ENCODE measurements around the gene FAM47E.

Gene FAM47E, protein sequence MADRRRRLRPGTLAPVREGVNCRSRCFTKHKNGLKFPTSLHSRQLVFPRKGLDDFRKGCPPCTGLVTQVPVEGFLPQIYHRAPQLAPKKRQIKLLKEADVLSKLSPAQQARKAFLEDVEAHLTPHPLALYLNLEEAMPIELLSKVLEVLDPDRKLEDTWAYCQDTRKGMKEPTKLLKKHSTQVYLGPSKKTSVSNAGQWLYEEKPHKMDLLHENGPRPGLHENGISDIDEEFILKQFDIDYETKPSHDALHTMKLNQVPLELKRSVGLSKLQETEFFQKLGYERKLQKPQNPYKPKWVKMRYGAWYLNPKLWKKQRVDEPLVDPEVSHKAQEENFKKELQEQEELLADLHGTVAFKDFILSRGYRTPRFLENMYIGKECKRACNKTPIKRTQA

DNA sequence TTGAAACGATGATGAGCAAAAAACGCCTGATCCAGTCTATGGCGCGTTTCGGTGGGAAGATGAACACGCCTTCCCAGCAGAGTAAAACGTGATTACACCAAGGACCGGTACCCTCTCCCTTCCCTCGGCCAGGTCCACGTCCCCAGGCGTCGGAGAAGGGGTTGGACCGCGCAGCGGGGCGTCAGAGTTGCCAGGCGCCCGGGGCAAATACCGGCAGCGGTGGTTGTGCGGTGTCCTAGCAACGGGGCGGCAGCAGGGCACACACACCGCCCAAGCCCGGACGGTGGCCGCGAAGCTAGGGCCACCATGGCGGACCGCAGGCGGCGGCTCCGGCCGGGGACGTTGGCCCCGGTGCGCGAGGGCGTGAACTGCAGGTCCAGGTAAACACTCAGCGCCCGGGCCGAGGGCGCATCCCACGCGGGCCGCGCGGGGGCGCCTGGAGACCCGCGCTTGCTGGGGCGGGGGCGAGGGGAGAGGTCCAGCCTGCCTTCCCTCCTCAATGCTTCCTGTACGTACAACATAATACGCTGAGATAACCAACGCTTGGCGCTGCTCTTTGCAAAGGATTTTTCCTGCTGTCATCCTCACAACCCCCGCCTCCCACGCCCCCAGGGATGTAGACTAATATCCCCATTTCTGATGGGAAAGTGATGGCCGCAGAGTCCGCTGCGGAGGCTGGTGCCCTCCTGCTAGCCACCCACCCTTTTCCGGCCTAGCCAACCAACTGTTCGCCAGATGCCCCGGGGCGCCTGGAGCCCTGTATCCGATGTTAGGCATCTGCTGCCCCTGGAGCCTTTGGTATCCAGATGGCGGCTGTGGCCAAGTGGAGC lies at the start of gene FAM47E:
Gene FAM47E, plus strand, starts transcription at position 281 of the 830 bp plus-strand sequence. Its CDS starts 26 bp downstream, at position 307.
- DNase-seq: peak; percentile 26

DNA sequence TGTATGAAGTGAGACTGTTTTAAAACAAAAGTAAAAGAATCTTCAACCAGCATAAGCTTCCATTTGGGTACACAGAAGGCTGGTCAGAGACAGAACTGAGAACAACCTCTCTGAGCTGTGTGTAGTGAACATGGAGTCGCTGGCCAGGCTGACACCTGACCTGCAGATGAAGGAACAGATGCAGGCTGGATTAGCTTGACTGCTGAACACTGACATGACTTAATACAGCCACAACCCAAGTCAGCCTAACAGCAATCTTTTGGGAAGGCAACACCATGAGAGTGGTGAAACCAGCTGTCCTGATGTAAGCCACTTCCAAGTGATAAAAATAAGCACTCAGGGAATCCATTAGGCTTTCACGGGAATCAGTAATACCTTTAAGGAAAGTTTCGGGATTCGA lies 48.0 kb upstream of the FAM47E start:
- DNase-seq: no peak

DNA sequence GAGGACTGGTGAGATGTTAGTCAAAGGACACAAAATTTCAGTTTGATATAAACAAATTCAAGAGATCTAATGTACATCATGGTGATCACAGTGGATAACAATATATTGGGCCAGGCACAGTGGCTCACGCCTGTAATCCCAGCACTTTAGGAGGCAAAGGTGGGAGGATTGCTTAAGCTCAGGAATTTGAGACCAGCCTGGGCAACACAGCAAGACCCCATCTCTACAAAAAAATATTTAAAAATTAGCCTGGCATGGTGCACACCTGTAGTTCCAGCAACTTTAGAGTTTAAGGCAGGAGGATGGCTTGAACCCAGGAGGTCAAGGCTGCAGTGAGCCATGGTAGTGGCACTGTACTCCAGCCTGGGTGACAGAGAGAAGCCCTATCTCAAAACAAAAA lies 46.6 kb upstream of the FAM47E start:
- no peak for DNase-seq

DNA sequence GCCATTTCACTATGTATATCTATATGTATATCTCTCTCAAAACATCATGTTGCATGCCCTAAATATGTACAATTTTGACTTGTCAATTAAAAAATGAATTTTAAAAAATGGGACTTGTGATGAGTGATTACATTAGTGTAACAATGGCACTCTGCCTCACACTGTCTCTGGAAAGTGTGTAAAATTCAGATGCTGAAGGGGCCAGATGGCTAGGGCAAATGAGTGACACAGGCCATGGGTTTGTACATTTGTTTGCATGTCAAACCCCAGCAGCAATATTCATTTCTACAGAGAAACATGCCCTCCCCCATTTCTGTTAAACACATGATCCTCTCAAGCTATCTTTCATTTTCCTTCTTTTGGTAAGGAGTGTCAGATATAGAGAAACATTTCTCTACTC lies 46.0 kb upstream of the FAM47E start:
- no peak for DNase-seq

DNA sequence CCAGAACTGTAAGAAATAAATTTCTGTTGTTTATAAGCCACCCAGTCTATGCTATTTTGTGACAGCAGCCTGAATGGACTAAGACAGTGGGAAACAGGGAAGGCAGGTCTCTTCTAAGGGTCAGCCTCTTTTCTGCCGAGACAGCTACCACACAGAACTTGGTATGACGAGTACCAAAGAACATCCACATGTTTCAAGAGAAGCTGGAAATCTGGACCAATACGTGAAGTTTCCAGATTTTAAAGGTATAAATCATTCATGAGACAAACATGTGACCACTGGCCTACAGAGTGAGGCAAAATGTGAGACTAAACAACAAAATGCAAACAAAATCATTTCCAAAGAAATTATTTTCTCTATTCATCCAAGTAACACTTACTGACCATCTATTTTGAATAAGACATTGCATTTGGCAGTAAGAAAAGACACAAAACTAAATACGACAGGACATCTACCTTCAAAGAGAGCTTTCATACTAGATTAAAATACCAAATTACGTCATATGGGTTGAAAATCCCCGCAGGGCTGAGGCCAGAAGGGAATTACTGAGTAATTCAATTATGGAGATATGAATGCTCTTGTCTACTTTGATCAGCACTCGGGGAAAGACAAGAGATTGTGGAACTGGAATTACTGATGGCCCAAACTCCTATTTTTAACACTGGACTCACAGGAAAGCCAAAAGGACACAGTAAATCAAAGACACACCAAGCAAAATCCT lies 45.1 kb upstream of the FAM47E start:
- no peak for DNase-seq

DNA sequence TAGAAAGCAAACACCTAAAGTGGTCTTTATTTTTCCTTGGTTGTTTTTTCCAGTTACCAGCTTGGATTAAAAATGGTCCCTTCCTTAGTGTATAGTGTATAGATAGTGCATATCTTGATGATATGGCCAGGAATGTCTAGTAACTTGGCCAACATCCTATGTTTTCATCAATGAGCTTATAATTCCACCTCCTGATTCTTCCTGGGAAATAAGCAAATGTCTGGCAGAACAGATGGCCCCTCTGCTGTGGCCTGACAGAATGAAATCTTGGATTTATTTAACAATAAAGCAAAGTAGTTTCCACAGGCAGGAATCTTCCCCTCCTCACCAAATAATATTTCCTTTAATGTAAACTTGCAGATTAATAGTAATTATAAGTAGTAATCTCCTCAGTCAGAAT lies 44.0 kb upstream of the FAM47E start:
- no peak for DNase-seq

DNA sequence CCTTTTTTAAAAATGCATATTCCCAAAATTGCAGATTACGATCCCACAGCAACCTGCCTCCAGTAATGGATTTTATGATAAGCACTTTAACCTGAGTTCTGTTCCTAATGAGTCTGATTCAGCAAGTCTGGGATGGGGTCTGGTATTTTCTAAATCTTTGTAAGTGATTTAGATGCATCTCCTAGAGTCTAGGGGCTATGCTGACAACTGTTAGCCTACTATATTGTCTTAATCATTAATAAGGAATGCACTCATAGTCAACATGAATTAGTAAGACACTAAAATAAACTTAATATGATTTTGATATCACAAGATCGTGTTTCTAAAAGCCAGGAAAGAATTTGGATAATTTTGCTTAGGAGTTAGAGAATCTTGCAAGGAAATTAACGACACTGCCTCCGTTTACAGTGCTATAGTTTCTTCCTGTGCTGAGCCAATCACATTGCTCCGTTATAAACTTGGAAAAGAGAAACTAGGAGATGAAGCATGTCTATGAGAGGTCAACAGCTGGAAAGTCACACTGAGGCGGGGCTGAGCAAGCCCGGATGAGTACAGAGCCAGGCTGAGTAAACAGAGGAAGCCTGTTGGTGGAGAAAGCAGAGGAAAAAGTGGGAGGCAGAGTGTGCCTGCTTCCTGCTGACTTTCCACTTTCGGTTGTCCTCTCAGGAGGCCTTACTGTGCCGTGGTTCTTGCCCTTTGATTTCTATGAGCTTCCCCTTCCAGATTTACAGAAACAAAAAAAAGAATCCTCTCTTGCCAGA lies 43.3 kb upstream of the FAM47E start:
- peak; percentile 77 for DNase-seq

DNA sequence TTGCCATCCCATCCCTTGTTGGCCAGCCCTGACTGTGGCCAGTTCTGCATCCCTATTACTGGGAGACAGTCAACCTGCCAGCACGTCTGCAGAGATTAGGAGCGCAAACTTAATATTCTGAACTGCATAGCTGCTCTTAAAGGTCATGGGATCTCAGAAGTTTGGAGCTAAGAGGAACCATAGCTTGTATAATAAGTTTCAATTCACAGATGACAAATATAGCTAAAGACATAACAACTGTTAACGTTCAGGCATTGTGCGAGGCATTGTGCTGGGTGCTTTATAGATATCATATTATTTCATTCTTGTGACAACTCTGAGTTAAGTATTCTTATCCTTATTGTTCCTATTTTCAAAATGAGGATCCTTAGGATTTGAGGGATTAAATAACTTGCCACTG lies 41.6 kb upstream of the FAM47E start:
- no peak for DNase-seq

DNA sequence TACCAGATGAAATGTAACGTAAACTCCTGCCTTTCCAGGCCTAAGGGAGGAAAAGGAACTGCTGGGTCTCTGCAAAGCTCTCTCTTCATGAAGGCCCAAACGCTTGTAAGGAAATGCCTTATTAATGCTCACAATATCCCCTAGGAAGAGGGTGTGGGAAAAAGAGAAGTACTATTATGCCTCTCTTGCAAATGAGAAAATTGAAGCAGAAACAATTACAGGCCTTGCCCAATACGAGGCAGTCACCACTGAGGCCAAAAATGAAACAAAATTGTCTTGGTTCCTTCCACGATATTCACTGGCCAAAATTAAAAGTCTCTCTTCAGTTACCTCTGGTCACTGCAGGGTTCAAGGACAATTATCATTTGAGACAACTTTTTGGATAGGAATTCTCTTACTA lies 41.1 kb upstream of the FAM47E start:
- no peak for DNase-seq

DNA sequence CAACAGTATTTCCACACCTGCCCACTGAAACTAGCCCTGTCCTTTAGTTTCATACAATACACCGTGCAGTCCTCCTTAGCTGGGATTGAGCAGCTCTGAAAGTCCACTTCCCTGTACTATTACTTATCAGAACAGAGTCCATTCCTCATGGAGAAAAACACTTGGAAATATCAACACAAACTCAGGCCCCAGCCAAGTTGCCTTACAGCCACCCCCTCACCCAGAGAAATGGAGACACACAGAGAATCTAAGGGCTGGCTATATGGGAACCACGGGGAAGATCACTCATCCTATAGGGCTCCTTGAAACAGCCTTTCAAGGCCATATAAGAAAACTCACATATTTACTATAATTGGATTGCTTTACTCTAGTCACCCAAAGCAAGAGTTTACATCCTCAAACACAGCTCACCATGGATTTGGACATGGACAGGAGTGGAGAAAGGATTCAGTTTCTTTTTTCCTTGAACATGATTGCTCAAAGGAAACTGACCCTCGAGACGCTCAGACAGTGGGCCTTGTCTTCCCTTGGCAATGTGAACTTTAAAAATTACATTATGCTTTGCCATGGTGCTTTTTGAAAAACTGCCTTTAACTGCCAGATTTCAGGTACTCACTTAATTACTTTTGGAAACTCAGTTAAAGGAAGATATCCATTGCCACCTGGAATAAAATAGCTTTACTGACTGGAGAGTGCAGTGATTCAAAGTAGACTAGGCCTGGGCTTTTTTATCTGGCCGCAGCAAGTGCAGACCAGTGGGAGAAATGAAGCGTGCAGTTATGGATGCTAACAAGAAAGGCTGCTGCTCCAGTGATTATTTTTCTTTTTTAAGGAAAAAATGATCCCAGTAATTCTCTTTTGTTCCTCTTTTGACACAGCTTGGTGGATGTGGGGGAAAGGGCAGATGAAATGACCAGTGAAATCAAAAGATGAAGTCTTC lies 39.5 kb upstream of the FAM47E start:
- DNase-seq: no peak

DNA sequence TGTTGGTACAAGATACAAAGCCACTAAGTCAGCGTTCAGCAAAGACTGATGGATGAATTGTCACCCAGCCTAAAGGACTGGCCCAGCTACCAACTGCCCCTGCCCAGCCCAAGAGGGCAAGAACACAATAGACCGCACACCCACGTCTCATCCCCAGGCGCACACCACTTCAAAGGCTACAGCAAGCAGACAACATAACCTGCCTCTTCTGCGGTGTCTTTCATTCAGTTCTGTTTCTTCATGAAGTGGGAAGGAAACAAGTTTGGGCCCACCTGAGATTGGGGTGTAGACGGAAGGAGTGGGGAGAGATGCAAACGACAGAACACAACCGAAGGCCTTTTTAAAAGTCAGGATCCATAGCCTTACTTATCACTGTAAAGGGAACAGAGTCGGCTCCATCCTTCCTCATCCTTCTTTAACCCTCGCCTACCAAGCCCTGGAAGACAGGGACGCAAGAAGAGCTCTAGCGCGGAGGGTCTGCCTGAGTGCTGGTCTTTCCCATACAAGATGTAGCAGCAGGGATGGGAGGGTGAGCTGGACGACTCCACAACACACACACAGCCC lies 38.6 kb upstream of the FAM47E start:
- DNase-seq: no peak

DNA sequence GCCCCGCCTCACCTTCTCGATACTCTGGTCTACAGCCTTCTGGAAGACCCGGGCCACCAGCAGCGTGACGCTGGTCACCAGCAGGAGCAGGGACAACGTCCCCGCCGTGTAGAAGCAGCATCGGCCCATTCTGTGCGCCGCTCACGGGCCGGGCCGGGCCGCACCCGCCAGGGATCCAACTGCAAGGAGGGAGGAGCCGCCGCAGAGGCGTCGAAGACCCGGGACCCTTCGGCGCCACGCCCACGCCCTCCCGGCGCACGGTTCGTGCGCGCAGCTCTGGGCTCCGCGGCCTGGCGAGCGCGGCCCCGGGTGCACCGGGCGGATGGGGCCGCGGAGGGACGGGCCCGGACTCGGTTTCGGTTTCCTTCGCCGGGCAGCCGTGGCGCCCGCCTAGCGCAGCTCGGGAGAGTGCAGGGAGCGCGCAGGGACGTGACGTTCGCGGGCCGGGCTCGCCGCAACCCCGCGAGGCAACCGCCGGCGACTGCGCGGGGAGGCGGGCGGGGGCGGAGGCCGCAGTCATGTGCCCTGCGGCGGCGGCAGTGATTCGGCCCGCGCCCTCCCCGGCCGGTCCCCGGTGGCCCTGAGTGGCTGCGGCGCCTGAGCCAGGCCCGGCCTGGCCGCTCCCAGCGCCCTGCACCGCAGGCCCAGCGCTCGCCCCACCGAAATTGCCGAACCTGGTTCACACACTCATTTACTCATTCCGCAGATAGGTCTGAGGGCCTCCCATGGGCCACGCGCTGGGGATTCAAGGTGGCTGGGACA lies 37.9 kb upstream of the FAM47E start, which contains the start of gene SCARB2:
Gene SCARB2, minus strand, starts transcription at position 410 of the 762 bp plus-strand sequence. Its CDS starts 281 bp downstream, at position 129.
- DNase-seq: peak; percentile 88

DNA sequence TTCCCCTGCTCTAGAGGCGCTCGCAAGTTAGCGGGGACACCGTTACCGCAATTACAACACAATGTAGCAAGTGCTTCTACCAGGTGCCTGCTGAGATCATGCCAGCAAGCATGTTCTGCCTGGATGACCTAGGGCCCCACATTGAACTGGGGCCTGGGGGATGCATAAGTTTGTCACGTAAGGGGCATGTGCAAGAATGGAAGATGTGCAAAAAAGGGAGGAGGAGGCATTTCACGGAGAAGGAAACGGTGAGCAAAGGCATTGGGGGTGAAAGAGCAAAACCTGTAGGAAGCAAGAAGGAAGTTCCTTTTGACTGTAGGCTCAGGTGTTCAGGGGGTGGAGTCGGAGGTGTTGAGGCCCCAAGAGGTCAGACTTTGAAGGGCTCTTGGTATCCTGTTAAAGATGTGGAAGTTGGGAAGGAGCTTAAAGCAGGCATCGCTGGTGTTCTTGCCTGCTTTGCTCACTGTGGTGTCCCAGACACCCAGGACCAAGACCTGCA lies 37.3 kb upstream of the FAM47E start:
- no peak for DNase-seq

DNA sequence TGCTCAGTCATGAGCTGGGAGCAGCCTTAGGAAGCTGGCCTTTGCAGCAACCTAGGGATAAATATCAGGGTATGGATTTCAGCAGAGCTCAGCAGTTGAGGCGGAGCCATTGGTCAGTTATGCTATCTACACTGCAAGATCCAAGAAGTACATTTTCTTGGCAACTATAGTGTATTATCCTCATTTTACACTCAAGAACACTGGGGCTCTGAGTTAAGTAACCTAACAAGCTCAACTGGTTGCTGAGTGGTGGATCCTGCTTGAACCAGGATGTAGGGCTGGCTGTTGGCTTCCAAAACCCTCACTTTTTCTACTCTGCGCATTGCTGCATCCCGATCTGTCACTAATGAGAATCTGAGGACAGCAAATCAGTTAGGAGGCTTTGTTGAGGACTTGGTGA lies 36.4 kb upstream of the FAM47E start:
- no peak for DNase-seq

DNA sequence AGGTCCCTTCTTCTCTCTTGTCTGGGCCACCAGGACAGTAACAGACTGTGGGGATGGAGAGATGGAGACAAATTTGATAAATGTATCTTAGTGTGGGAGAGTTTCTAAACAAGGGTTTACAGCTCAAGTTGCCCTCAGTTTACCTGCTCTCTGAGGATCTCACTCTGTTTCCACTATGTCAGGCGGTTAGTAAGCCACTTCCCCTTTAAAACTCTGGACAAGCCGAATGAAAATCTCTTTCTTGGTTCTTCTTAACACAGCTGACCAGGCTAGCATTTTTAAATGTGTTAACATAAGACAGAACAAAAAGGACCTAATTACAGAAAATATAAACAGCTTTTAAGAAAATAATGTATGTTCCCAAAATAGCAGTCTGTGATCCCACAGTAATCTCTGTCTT lies 35.0 kb upstream of the FAM47E start:
- DNase-seq: no peak

DNA sequence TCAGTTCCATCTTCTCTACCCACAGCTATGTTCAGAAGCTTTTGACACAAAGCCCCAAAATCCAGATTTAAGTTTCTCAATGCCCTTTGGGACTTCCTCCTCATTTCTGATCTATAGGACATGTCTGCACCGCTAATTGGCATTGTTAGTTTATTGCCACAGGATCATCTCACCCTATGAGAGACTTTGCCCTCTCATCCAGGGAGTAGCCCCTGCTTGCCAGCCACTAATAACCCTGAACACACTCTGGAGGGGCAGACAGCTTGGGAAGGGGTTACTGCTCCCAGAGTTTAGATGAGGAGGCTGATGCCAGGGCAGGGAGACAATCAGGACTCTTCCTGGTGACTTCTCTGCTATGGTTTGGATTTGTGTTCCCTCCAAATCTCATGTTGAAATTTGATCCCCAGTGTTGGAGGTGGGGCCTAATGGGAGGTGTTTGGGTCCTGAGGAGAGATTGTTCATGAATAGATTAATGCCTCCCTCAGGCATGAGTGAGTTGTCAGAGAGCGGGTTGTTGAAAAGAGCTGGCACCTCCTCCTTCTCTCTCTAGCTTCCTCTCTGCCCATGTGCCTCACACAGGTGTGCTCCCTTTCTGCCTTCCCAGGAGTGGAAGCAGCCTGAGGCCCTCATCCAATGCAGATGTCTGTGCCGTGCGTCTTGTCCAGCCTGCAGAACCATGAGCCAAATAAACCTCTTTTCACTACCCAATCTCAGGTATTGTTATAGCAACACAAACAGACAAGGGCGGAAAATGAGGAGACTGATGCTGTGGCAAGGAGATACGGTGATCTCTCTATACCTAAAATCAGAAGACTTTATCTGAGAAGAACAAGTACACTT lies 34.3 kb upstream of the FAM47E start:
- DNase-seq: no peak

DNA sequence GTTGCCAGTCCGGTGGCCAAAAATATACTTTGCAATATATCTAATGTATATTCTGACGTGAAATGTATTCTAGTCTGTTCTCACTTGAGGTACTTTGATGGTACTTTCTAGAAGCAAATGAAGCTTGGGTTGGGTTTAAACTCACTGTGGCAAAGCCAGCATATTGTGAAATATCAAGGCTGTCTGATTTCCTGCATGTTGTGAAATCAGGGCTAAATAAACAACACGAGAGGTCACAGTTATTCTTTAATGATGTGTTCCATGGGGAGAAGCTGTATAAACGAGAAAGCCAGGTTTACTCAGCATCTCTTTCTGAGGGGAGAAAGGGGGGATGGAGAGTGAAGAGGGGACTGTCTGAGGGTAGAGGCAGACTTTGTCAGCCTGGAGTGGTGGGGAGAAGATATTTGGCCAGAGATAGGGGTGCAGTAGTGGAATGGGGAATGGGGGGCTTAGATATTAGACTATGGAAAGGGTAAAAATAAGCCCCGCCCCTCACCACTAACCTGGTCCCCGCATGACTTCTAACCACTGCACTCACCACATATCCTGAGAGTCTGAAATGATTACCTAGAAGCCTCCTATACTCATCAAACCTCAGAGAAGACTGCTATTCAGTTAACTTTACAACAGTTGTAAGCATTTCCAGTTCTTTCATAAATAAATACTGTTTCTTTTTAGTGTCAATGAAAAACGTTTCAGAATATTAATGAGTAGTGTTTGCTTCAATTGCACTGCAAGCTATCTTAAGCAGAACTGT lies 32.0 kb upstream of the FAM47E start:
- DNase-seq: no peak

DNA sequence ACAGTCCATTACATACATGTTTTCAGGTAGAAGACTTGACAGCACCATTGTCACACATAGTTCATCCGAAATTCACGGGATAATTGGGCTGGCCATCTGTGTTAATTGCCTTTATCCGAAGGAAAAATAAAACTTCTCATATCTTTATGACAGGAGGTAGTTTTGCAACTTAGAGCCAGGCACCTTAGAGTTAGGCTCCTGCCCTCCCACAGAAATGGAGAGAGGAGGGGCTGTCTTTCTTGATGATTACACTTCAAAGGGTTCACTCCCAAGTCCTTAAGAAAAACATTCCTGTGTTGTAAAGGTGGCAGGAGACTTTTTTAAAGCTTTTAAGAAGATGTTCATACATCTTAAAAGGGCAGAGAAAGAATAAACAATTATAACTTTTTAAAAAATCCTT lies 27.4 kb upstream of the FAM47E start:
- no peak for DNase-seq
